ENCODE data around the gene PSG3.
"Not testable (repeated sequence)": the region's sequence is repeated elsewhere in the genome, so short reads cannot be mapped to it uniquely, and the experiment has no call there.

DNA sequence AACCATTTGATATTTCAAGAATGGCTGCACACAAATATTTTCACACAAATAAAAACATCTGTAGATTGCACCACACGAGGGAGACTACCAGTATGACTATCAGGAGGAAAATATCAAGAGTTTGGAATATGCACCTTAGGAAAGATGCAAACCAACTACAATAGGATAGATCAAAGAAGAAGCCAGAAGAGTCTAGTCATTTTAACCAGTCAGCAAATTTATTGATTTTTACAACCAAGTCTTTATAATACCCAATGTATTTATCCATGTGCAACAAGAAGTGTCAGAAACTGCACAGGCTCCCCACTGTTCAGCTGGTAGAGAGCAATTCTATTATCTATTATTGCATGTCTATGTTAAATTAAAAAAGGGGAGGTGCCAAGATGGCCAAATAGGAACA, 26.3 kb downstream of the PSG3 start:
- TF ChIP-seq, protein P1, sequence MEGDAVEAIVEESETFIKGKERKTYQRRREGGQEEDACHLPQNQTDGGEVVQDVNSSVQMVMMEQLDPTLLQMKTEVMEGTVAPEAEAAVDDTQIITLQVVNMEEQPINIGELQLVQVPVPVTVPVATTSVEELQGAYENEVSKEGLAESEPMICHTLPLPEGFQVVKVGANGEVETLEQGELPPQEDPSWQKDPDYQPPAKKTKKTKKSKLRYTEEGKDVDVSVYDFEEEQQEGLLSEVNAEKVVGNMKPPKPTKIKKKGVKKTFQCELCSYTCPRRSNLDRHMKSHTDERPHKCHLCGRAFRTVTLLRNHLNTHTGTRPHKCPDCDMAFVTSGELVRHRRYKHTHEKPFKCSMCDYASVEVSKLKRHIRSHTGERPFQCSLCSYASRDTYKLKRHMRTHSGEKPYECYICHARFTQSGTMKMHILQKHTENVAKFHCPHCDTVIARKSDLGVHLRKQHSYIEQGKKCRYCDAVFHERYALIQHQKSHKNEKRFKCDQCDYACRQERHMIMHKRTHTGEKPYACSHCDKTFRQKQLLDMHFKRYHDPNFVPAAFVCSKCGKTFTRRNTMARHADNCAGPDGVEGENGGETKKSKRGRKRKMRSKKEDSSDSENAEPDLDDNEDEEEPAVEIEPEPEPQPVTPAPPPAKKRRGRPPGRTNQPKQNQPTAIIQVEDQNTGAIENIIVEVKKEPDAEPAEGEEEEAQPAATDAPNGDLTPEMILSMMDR (IDR thresholded peaks at IDR 0.05): not testable (repeated sequence)
- TF ChIP-seq EZH2 (IDR thresholded peaks at IDR 0.05; ENCODE audit: borderline replicate concordance, insufficient read depth, low read depth, low read length, poor library complexity, severe bottlenecking): not testable (repeated sequence)

All from B cell (primary cell).